ENCODE results near the gene SERPINI1.
A peak's percentile ranks its signal among the peaks of the same experiment; 100 is the strongest.

The SERPINI1 gene

DNA sequence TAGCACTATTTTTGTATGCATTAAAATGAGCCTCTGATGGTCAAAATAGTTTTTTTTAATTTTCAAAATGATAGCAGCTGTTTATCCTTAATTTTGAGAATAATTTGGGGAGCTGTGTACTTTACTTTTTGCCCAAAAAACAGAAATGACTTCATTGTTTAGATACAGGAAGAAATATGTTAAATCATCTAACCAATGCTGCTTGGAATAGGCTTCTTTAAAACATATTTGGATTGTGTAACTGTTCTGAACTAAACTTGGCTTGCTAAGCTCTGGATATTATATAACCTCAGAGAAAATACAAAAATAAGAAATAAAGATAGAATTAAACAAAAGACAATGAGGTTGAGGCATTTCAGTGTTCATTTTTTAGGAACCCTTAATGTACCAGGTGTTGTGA, 119.3 kb downstream of the SERPINI1 start:
- peak; percentile 47 for DNase-seq

DNA sequence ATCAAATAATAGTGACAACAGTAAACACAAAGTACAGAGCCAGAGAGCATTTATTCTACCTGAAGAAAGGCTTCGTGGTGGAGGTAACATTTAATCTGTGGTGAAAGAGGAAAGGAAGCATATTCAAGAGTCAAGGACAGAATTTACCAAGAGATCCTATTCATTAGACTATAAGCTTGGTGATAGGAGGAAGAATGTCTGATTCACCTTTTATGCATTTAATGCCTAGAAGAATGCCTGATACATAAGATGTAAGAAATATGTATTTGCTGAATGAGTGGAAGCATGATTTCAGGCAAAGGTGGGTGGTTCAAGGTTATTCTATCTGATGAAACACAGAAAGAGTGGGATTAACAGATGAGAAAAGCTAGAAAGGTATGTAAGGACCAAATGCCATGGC, 119.8 kb downstream of the SERPINI1 start:
- DNase-seq, result peak; percentile 10

DNA sequence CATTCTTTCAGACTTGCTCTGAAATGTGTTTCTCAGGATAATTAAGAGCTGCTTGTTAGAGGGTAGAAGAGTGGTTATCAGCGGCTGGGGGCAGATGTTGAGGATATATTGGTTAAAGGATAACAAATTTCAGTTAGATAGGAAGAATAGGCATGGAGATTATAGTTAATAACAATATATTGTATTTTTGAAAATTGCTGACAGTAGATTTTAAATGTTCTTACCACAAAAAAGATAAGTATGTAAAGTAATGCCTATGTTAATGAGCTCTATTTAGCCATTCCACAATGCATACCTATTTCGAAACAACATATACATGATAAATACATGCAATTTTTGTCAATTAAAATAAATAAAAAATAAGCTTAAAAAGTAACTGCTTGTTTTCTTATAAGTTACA, 123.3 kb downstream of the SERPINI1 start:
- no peak for DNase-seq

GRCh38 chr3:167859610-167860009, 124.1 kb downstream of the SERPINI1 start:
- no peak for DNase-seq

DNA sequence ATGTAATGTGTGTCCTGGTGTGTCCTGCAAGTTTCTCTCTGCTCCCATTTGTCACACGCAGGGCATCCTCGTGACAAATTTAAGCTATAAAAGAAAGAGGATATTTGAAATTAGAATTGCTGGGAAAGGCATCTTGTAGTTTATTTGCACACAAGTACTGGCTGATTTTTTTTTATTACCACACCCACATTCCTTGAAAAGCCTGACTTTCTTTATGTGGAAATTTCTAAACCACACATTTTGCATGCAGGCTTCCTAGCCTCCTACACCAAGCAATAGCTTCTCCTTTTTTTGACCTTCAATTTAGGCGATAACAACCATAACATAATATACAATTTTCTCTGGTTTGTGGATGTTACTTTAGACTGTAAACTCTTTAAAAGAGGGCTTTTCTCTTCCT, 126.1 kb downstream of the SERPINI1 start:
- DNase-seq, result peak; percentile 58

DNA sequence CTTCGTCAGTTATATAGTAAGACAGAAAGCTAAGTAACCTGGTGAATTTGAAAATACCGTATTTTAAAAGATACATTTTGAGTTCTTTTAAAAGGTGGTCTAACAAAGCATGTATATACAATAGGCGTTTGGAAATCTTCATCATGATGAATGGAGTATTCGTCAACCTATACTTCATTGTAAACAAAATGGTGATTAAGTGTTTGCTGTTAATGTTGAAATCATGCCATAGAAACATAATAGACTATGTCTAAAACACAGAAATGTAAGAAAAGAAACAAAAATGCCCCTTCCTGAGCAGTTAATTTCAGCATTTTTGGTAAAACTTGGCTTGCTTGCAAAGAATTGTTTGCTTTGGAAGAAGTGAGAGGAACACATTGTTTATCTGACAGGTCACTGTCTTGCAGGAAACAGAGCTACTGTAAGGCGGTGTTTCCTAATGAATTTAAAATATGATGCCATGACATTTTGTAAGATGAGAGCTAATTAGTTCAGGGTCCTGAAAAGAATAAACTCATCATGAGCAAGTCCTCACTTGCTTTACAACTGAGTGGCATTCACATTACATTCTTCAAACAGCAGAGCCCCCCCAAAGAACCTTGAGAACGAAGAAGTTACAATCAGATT, 126.7 kb downstream of the SERPINI1 start:
- DNase-seq, result peak; percentile 74

DNA sequence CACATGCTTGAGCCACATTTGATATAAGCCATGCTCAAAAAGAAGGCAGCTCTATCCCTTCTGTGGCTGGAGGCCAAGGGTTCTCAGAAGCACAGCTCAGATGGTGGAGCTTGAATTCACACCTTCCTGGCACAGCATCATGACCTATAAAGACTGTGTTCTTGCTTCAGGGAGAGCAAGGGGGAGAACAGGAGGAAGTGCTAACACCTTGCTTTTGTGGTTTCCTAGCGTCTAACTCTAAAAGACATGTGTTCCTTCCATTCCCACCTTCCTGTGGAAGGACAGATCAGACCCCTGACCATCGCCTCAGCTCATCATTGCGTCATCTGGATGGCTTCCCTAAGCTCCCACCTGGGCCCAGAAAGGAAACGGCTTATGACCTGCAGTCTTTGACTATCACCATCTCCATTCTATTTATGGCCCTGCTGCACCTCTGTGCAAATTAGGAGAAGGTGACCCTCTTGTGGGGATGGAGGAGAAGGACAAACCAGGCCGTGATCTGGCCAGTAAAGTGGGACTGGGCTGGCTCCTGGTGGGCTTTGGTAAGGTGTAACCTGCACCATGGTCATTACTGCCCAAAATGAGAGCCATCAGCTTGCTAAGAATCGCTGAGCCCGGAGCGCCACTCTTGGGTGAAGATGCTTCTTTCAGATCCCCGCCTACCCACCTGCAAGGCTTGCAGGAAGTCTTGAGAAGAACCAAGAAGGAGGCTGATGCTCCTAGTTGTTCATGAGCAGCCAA, 128.5 kb downstream of the SERPINI1 start:
- no peak for DNase-seq

DNA sequence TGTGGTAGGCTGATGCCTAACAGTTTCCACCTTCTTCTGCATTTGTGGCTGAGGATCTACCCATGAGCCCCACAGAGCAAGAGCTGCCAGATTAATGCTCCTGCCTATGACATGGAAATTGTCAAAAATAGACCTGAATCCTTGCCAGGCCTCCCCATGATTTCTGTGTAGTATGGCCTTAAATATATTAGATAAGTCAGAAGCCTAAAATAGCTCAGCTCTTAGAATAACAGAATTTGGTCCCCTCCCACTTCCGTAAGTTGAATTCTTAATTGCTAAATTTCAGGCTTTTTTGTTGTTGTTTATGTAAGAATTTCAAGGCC, 129.0 kb downstream of the SERPINI1 start:
- no peak for DNase-seq

- peak; percentile 26 for DNase-seq
Observed at GRCh38 chr3:167866331-167866730, 130.8 kb downstream of the SERPINI1 start.

- no peak for DNase-seq
Observed at GRCh38 chr3:167867981-167868380, 132.5 kb downstream of the SERPINI1 start.

- no peak for DNase-seq
Observed at GRCh38 chr3:167870181-167870580, 134.7 kb downstream of the SERPINI1 start.

- no peak for DNase-seq
Observed at GRCh38 chr3:167870759-167871158, 135.2 kb downstream of the SERPINI1 start.

DNA sequence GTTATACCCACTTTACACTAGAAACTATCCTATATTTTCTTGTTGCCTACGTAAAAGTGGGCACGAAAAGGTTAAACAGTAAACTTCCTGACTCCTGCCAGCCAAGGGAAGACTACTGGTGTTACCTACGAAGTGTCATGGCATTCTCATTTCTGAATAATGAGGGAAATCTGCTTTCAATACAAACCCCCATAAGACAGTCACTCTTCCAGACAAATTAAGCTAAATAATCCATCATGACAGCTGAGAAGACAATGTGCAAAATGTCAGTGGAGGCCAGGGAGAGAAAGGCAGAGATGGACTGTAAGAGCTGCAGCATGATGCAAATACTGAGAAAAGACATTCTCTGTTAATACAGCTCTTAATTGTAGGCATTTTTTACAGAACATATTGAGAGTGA, 136.5 kb downstream of the SERPINI1 start:
- DNase-seq, result no peak

DNA sequence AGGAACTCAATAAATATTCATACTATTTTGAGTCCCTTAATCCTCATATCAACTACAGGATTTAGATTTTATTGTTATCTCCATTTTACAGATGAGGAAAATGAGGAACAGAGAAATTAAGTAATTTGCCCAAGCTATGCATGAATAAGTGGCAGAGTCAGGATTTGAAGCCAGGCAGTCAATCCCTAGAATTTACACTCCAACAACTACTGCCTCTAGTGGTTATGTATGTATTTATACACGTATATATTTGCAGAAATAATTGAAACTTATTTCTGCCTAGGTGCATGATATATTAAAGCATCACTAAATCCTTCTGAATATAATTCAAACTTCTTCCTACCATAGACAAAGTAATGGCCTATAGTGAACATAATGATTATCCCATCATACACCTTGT, 137.4 kb downstream of the SERPINI1 start:
- DNase-seq, result no peak

DNA sequence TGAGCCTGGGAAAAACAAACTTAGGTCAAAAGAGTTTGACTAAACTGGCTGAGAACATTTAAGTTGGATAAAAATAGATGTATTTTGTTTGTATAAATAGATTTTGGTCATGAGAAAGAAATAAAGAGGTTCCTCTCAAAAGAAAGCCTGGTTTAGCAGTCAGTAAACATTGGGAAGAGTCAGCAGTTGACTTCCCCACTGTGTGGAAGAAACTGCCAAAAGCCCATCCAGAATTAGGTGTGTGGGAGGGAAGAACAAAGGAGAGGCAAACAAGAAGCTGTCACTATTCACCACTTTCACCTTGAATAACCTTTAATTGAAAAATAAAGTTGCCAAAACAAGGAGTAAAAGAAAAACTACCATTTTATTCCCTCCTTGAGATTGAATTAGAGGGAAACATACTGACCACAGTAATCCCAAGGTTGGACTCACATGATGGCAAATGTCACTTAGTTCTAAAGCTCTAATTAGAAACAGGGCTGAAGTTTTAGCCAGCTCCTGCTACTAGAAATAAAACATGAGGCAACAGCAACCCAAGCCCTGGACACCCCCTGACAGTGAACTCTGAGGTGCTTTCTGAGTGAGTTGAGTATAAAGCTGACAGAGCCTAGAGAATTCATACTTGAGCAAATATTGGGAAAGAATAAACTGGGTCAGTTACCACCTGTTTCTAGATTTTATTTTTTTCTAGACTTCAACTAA, 139.3 kb downstream of the SERPINI1 start:
- DNase-seq, result no peak
